ENCODE data around the gene HMCN1.
"Not testable (repeated sequence)": the region's sequence is repeated elsewhere in the genome, so short reads cannot be mapped to it uniquely, and the experiment has no call there.

HMCN1 gene

GRCh38 chr1:185846672-185847444, 112.7 kb downstream of the HMCN1 start:
- no peak for DNase-seq (ENCODE audit: extremely low read depth in 1 of 2, low read depth in 1 of 2)

- DNase-seq (ENCODE audit: extremely low read depth in 1 of 2, low read depth in 1 of 2), result no peak
Measured at GRCh38 chr1:185849014-185849413, 114.8 kb downstream of the HMCN1 start.

- no peak for DNase-seq (ENCODE audit: extremely low read depth in 1 of 2, low read depth in 1 of 2)
Measured at GRCh38 chr1:185850366-185850765, 116.2 kb downstream of the HMCN1 start.

GRCh38 chr1:185853739-185854138, 119.5 kb downstream of the HMCN1 start:
- DNase-seq (ENCODE audit: extremely low read depth in 1 of 2, low read depth in 1 of 2), result no peak

GRCh38 chr1:185856482-185856881, 122.3 kb downstream of the HMCN1 start:
- DNase-seq (ENCODE audit: extremely low read depth in 1 of 2, low read depth in 1 of 2), result no peak

- no peak for DNase-seq (ENCODE audit: extremely low read depth in 1 of 2, low read depth in 1 of 2)
Measured at GRCh38 chr1:185857442-185857841, 123.3 kb downstream of the HMCN1 start.

- no peak for DNase-seq (ENCODE audit: extremely low read depth in 1 of 2, low read depth in 1 of 2)
Measured at GRCh38 chr1:185860311-185860710, 126.1 kb downstream of the HMCN1 start.

GRCh38 chr1:185860859-185861258, 126.7 kb downstream of the HMCN1 start:
- no peak for DNase-seq (ENCODE audit: extremely low read depth in 1 of 2, low read depth in 1 of 2)

- DNase-seq (ENCODE audit: extremely low read depth in 1 of 2, low read depth in 1 of 2), result no peak
Measured at GRCh38 chr1:185861630-185862029, 127.4 kb downstream of the HMCN1 start.

GRCh38 chr1:185862235-185862634, 128.0 kb downstream of the HMCN1 start:
- DNase-seq (ENCODE audit: extremely low read depth in 1 of 2, low read depth in 1 of 2), result no peak

- DNase-seq (ENCODE audit: extremely low read depth in 1 of 2, low read depth in 1 of 2), result no peak
Measured at GRCh38 chr1:185864331-185864730, 130.1 kb downstream of the HMCN1 start.

GRCh38 chr1:185864889-185865517, 130.8 kb downstream of the HMCN1 start:
- no peak for DNase-seq (ENCODE audit: extremely low read depth in 1 of 2, low read depth in 1 of 2)

- DNase-seq (ENCODE audit: extremely low read depth in 1 of 2, low read depth in 1 of 2), result no peak
Measured at GRCh38 chr1:185869590-185869989, 135.4 kb downstream of the HMCN1 start.

- no peak for DNase-seq (ENCODE audit: extremely low read depth in 1 of 2, low read depth in 1 of 2)
Measured at GRCh38 chr1:185871627-185872150, 137.5 kb downstream of the HMCN1 start.

- DNase-seq (ENCODE audit: extremely low read depth in 1 of 2, low read depth in 1 of 2), result no peak
Measured at GRCh38 chr1:185874246-185874645, 140.1 kb downstream of the HMCN1 start.

- no peak for DNase-seq (ENCODE audit: extremely low read depth in 1 of 2, low read depth in 1 of 2)
Measured at GRCh38 chr1:185880330-185880729, 146.1 kb downstream of the HMCN1 start.

GRCh38 chr1:185880779-185881333, 146.7 kb downstream of the HMCN1 start:
- DNase-seq (ENCODE audit: extremely low read depth in 1 of 2, low read depth in 1 of 2), result no peak

GRCh38 chr1:185886046-185886445, 151.9 kb downstream of the HMCN1 start:
- DNase-seq (ENCODE audit: extremely low read depth in 1 of 2, low read depth in 1 of 2), result no peak

GRCh38 chr1:185886671-185887070, 152.5 kb downstream of the HMCN1 start:
- DNase-seq (ENCODE audit: extremely low read depth in 1 of 2, low read depth in 1 of 2), result no peak

GRCh38 chr1:185892831-185893403, 158.7 kb downstream of the HMCN1 start:
- DNase-seq (ENCODE audit: extremely low read depth in 1 of 2, low read depth in 1 of 2), result not testable (repeated sequence)

GRCh38 chr1:185894791-185895190, 160.6 kb downstream of the HMCN1 start:
- no peak for DNase-seq (ENCODE audit: extremely low read depth in 1 of 2, low read depth in 1 of 2)
